IMR-90 (cell line): ENCODE measurements around the gene FBXW8.

Experiments
- CHD1 ChIP-seq: IDR thresholded peaks from 2 replicates; pipeline ENCODE4 v1.6.1; 2012; ENCODE audit warnings: low read depth, low read length, improper control_type of control experiment
- MXI1 ChIP-seq: IDR thresholded peaks from 2 replicates; pipeline ENCODE4 v1.6.1; 2012; ENCODE audit warnings: low read depth, mild to moderate bottlenecking, low read length, moderate library complexity, borderline replicate concordance
- POLR2A ChIP-seq: IDR thresholded peaks from 2 replicates; pipeline ENCODE4 v1.6.1; 2012; ENCODE audit warnings: mild to moderate bottlenecking, low read depth, low read length
- SMC3 ChIP-seq: fragments of 150-350 bp; IDR thresholded peaks from 2 replicates; pipeline ENCODE4 v1.6.1; 2016; ENCODE audit warnings: low read depth, mild to moderate bottlenecking, antibody characterized with exemption, low read length, moderate library complexity
- TF ChIP-seq, protein P1 (sequence below): conservative IDR thresholded peaks from 2 replicates; pipeline ENCODE4 v1.5.1; 2012; ENCODE audit warnings: mild to moderate bottlenecking, low read depth, low read length, improper control_type of control experiment

DNA sequence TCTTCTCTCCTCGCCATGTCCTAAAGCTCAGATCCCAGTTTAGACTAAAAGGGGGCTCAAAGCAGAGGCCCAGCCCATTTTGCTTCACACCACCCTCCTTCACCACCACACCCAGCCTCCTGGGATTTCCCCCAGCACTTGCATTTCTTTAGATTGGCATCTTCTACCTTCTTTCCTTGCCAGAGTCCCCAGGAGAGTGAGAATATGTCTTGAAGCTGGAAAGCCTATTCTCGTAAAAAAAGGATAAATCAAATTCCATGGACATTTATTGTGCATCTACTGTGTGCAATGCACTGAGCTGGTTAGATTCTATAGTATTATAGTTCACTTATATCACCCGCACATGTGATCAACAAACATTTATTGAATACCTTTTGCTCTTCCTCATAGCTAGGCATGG, 10.2 kb downstream of the FBXW8 start:
- TF ChIP-seq POLR2A (no peak), MXI1 (no peak), SMC3 (no peak), CHD1 (no peak)
- TF ChIP-seq, protein P1, sequence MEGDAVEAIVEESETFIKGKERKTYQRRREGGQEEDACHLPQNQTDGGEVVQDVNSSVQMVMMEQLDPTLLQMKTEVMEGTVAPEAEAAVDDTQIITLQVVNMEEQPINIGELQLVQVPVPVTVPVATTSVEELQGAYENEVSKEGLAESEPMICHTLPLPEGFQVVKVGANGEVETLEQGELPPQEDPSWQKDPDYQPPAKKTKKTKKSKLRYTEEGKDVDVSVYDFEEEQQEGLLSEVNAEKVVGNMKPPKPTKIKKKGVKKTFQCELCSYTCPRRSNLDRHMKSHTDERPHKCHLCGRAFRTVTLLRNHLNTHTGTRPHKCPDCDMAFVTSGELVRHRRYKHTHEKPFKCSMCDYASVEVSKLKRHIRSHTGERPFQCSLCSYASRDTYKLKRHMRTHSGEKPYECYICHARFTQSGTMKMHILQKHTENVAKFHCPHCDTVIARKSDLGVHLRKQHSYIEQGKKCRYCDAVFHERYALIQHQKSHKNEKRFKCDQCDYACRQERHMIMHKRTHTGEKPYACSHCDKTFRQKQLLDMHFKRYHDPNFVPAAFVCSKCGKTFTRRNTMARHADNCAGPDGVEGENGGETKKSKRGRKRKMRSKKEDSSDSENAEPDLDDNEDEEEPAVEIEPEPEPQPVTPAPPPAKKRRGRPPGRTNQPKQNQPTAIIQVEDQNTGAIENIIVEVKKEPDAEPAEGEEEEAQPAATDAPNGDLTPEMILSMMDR = no peak
